Esophagus squamous epithelium (tissue), 4 donors: ENCODE measurements around the gene IL11.

Experiments used
- POLR2A ChIP-seq, 4 donors: fragments of 450-650 bp; IDR thresholded peaks; one replicate each; pipeline ENCODE4 v1.6.1; 2017; ENCODE audit warnings: antibody characterized with exemption in 4 of 4, mild to moderate bottlenecking in 4 of 4, moderate library complexity in 3 of 4
- TF ChIP-seq, protein P1 (sequence below), 6 experiments: fragments of 450-650 bp in 4 of 6; fragments of 200-600 bp in 2 of 6; sonication (generic) in 2 of 6; IDR thresholded peaks; one replicate each; pipeline ENCODE4 v1.5.1; 2016 to 2019; ENCODE audit warnings: antibody characterized with exemption in 6 of 6, mild to moderate bottlenecking in 4 of 6, moderate library complexity in 4 of 6

DNA sequence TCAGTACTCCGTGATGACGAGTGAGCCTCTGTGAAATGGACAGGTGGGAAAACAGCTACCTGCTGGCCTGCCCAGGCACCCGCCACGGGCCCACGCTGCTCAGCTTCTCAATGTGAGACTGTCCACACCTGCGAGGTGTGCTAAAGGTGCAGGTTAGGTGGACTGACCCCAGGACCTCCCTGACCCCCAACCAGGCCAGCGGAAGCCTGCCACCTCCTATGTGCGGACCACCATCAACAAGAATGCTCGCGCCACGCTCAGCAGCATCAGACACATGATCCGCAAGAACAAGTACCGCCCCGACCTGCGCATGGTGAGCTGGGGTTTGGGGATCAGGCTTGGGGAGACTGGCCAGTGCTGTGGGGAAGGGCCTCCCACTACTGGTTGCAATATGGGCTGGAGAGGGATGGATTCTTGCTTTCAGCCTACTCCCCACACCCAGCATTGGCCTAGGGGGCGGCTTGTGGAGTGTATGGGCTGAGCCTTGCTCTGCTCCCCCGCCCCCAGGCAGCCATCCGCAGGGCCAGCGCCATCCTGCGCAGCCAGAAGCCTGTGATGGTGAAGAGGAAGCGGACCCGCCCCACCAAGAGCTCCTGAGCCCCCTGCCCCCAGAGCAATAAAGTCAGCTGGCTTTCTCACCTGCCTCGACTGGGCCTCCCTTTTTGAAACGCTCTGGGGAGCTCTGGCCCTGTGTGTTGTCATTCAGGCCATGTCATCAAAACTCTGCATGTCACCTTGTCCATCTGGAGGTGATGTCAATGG is 17.7 kb upstream of the IL11 start:
- TF ChIP-seq, protein P1, sequence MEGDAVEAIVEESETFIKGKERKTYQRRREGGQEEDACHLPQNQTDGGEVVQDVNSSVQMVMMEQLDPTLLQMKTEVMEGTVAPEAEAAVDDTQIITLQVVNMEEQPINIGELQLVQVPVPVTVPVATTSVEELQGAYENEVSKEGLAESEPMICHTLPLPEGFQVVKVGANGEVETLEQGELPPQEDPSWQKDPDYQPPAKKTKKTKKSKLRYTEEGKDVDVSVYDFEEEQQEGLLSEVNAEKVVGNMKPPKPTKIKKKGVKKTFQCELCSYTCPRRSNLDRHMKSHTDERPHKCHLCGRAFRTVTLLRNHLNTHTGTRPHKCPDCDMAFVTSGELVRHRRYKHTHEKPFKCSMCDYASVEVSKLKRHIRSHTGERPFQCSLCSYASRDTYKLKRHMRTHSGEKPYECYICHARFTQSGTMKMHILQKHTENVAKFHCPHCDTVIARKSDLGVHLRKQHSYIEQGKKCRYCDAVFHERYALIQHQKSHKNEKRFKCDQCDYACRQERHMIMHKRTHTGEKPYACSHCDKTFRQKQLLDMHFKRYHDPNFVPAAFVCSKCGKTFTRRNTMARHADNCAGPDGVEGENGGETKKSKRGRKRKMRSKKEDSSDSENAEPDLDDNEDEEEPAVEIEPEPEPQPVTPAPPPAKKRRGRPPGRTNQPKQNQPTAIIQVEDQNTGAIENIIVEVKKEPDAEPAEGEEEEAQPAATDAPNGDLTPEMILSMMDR (IDR thresholded peaks at IDR 0.05): no peak
- TF ChIP-seq POLR2A (IDR thresholded peaks at IDR 0.05): no peak
